Measurements from ENCODE around the gene EXOSC10. TPM values are rescaled to one million over a fixed set of nuclear protein-coding genes. Genes with fewer than 3 reads are reported as not detected.

The EXOSC10 gene
- 10 to 100 TPM; 88.7 to 94.5 TPM for total RNA-seq

- ChIA-PET CTCF (interaction anchor here (0.7 to 4.1 kb wide), 4 partner anchors 26 to 62 kb away, joined by 3 to 21 read pairs (median 3); no protein-coding TSS in a partner anchor), POLR2A (interaction anchor here (0.8 to 1.4 kb wide), 6 partner anchors 20 to 809 kb away, joined by 3 to 11 read pairs (median 4); partner anchors contain the start of gene SRM)
Observed at GRCh38 chr1:11099310-11100148, at the start of gene EXOSC10. Gene EXOSC10 (minus strand): TSS chr1:11099869. CDS start chr1:11099831, 38 bp downstream.

- ChIA-PET POLR2A (no interaction called here), CTCF (interaction anchor here (1.9 kb wide), 1 partner anchor 109 kb away, joined by 7 read pairs; no protein-coding TSS in a partner anchor)
Observed at GRCh38 chr1:11147197-11147770, 47.6 kb upstream of the EXOSC10 start.

GRCh38 chr1:11145741-11146140 lies 46.1 kb upstream of the EXOSC10 start:
- CTCF ChIA-PET, result no interaction called here

GRCh38 chr1:11144570-11145256 lies 45.0 kb upstream of the EXOSC10 start:
- POLR2A ChIA-PET, result no interaction called here

More at GRCh38 chr1:11145741-11146140, 46.1 kb upstream of the EXOSC10 start:
- POLR2A ChIA-PET, result interaction anchor here (0.6 kb wide), 1 partner anchor 20 kb away, joined by 3 read pairs; no protein-coding TSS in a partner anchor

DNA sequence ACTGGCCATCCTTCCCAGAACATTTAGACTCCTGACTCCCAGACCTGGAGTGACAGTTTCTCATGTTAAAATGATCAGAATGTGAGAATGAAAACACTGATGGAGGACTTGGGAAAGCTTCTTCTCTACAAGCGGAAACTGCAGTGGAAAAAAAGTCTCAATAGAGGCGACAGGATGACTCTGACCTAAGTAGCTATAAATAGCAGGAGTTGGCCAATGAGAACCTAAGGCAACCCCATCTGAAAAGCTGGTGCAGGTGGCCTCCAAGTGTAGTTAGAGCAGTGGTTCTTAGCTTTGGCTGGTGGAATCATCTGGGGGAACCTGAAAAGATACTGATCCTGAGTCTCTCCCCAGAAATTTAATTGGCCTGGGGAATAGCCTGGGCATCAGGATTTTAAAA lies 44.2 kb upstream of the EXOSC10 start:
- POLR2A ChIA-PET, result interaction anchor here (0.6 kb wide), 1 partner anchor 53 kb away, joined by 4 read pairs; no protein-coding TSS in a partner anchor
- CTCF ChIA-PET, result interaction anchor here (0.7 kb wide), 1 partner anchor 107 kb away, joined by 3 read pairs; no protein-coding TSS in a partner anchor

More at GRCh38 chr1:11144570-11145256, 45.0 kb upstream of the EXOSC10 start:
- CTCF ChIA-PET, result no interaction called here

DNA sequence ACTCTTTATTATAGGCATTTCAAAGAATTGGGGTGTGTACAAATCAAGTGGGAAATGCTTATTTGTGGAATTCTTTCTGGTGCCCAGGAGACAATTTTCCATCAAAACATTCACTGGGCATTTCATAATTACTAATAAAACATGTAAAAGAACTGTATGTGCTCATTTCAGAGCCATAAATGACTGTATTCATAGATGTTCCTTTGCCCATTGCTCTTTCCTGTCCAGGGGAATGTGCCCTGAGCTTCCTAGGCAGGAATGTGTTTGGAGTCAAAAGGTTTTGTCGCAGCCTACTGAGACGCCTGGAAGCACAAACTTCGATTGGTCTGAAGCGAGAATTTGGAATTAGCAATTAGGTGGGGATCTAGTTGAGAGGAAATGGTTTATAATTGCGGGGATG lies 43.7 kb upstream of the EXOSC10 start:
- POLR2A ChIA-PET, result interaction anchor here (0.6 kb wide), 1 partner anchor 54 kb away, joined by 4 read pairs; no protein-coding TSS in a partner anchor

GRCh38 chr1:11142618-11143391 lies 43.1 kb upstream of the EXOSC10 start:
- ChIA-PET POLR2A (no interaction called here), CTCF (no interaction called here)

More for the DNA sequence above, 43.7 kb upstream of the EXOSC10 start:
- CTCF ChIA-PET, result no interaction called here

GRCh38 chr1:11138952-11139351 lies 39.3 kb upstream of the EXOSC10 start:
- ChIA-PET CTCF (no interaction called here), POLR2A (no interaction called here)

DNA sequence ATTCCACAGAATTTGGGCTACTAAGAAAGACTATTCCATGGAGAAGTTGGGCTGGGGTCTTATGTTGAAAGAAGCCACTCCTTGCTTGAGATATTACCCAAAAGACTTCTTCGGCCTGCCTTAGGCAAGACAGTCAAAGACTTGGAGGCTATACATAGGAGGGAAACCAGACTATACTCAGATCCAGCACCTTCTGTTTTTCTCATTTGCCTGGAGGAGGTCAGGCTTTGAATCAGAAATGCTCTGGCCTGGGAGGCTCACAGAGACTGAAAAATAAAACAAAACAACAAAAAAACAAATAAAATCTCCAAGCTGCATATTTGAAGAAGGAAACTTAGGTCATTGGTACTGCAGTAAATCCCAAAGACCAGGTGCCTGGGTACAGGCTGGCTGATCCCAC lies 38.4 kb upstream of the EXOSC10 start:
- ChIA-PET POLR2A (no interaction called here), CTCF (no interaction called here)

GRCh38 chr1:11134898-11135266 lies 35.2 kb upstream of the EXOSC10 start:
- CTCF ChIA-PET, result interaction anchor here (0.8 kb wide), 1 partner anchor 97 kb away, joined by 3 read pairs; no protein-coding TSS in a partner anchor
- POLR2A ChIA-PET, result no interaction called here

DNA sequence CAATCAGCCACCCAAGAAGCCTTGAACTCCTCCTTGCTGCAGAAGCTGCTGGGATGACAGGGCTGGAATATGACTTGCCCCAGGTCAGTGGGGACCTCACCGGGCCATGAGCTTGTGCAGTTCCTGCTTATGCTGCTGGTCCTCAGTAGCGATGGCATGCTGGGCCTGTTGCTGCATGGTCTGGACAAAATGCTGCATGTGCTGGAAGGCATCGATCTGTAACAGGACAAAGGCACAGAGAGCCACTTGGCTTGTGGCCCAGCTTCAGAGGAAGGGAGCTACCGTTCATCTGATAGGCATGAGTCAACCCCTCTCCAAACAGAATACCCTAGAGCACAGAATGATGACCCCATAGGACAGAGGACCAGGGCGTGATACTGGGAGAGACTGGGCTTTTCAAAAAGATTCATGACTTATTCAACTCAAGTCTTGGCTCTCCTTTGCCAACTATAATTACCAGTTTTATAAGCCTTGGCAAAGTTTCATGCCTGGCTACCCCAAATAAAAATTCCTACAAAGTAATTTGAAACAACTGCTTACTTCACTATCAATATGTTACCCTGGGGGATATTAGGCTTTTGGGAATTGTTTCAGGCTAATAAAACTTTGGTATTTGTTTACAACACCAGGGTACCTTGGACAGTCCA lies 34.7 kb upstream of the EXOSC10 start:
- ChIA-PET CTCF (interaction anchor here (0.6 to 0.8 kb wide), 3 partner anchors 52 to 585 kb away, joined by 3 read pairs; no protein-coding TSS in a partner anchor), POLR2A (no interaction called here)

GRCh38 chr1:11132563-11133293 lies 33.1 kb upstream of the EXOSC10 start:
- POLR2A ChIA-PET, result no interaction called here
- CTCF ChIA-PET, result no interaction called here

DNA sequence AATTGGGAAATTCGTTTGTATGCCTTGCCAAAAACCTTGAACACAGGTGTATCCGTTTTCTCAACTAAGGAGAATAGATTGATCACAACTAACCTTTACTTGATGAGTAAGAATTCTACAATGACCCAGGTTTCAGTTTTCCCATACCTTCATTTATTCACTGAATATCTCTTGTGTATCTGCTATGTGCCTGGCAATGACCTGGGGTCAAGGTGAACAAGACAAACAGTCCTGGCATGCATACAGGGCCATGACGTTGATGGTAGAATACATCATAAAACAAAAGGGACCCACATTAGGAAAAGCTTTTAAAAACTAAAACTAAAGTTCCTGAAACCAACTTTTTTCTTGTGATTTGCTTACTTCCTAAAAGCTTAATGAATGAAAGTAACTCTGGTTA lies 32.1 kb upstream of the EXOSC10 start:
- POLR2A ChIA-PET, result no interaction called here
- CTCF ChIA-PET, result no interaction called here

DNA sequence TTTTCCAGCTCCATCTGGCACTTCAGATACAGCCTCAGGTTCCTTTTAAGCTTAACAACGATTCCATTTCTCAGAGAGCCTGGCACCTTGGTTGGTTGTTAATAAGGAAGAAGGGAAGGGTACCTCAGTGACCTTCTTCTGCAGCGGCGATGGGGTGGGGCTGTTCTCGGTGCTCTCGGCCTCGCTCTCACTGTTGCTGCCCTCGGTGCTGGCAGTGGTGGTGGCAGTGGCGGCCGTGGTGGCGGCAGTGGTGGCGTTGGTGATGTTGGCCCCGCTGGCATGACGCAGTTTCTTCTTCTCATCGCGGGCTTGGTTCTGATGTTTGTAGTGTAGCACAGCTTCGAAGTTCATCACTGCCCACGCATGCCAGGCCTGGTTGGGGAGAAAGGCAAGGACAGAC lies 30.7 kb upstream of the EXOSC10 start:
- ChIA-PET POLR2A (no interaction called here), CTCF (no interaction called here)

- ChIA-PET POLR2A (no interaction called here), CTCF (no interaction called here)
Observed at GRCh38 chr1:11129649-11130390, 30.2 kb upstream of the EXOSC10 start.

DNA sequence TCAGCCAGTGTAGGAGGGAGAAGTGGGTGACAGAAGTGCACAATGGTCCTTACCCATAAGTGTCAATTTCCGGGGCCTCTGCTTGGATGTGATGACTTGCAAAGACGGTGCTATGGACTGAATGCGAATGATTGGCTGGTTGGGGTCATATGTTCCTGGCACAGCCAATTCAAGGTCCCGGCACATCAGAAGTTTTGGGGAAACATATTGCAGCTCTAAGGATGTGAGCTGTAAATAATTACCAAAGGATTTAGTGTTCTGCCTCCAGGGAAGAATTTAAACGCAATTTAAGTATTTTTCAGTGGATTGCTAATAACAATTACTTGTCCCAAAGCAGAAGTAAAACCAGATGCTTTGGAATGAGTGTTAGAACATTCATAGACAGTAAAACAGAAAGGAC lies 26.9 kb upstream of the EXOSC10 start:
- POLR2A ChIA-PET, result no interaction called here
- CTCF ChIA-PET, result interaction anchor here (1.5 kb wide), 1 partner anchor 27 kb away, joined by 3 read pairs; the partner anchor contains the start of gene EXOSC10

DNA sequence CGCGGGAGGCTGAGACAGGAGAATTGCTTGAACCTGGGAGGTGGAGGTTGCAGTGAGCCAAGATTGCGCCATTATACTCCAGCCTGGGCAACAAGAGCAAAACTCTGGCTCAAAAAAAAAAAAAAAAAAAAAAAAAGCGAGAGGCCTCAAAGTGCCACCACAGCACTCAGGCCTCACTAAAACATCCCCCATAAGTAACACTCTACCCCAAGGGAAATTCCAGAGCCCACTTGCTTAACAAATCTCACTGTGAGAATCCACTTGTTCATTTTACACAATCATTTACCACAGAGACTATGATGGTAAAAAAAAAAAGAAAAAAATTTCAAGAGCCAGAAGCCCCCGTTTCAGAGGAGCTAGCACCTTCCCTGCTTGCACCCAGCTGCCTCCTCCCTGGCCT lies 26.3 kb upstream of the EXOSC10 start:
- ChIA-PET POLR2A (interaction anchor here (0.7 kb wide), 1 partner anchor 20 kb away, joined by 3 read pairs; no protein-coding TSS in a partner anchor), CTCF (interaction anchor here (0.6 to 1.5 kb wide), 3 partner anchors 27 to 1527 kb away, joined by 3 to 8 read pairs (median 4); partner anchors contain the start of gene EXOSC10)
